A549 (cell line): Measurements from ENCODE around the gene GOLPH3. TPM values are rescaled to one million over a fixed set of nuclear protein-coding genes. Genes with fewer than 3 reads are reported as not detected.

Experiments
- ATAC-seq, 2 experiments: fragments of 200-7000 bp in 1 of 2; fragments of >200 bp in 1 of 2; cut with Nextera tagmentation in 1 of 2; cut with Tn5 transposase in 1 of 2; 3 replicates each; pipeline versions ENCODE4 v1.8.0 to v1.9.1; 2018 to 2020; ENCODE audit warnings: mild to moderate bottlenecking in 1 of 2, moderate library complexity in 1 of 2
- CTCF ChIA-PET: fragments of 300-600 bp; sonication (Branson Sonifier 250); formaldehyde crosslinking; extraction: SDS; loops from one replicate; lab custom pipeline; 2021; ENCODE audit warnings: antibody characterized with exemption, inconsistent platforms; lab: Yijun Ruan, JAX
- POLR2A ChIA-PET: fragments of 350-600 bp; formaldehyde crosslinking; extraction: SDS; loops from one replicate; lab custom pipeline; 2021; ENCODE audit warnings: antibody characterized with exemption, inconsistent platforms; lab: Yijun Ruan, JAX
- DNase-seq, 2 experiments: peaks; one replicate each; pipeline versions ENCODE4 v3.0.0 to v3.0.0-alpha.2; 2011 to 2016; ENCODE audit warnings: low read depth in 1 of 2, low spot score in 1 of 2
- FAIRE-seq: peaks from 2 replicates; lab custom pipeline; 2011; peaks lifted over from hg19 to GRCh38; lab: Jason Lieb, UNC
- H3K27ac ChIP-seq, 2 experiments: fragments of >200 bp; sonication (Bioruptor Twin); formaldehyde crosslinking; 3 replicates each; pipeline ENCODE4 v1.5.1; 2016 to 2017
- H3K4me1 ChIP-seq: fragments of >200 bp; sonication (Bioruptor Twin); formaldehyde crosslinking; 3 replicates; pipeline ENCODE4 v1.6.1; 2016
- H3K4me2 ChIP-seq: fragments of >200 bp; sonication (Bioruptor Twin); formaldehyde crosslinking; 3 replicates; pipeline ENCODE4 v1.6.1; 2016
- H3K4me3 ChIP-seq: fragments of >200 bp; sonication (Bioruptor Twin); formaldehyde crosslinking; 3 replicates; pipeline ENCODE4 v1.5.1; 2016
- H3K9me3 ChIP-seq: fragments of >200 bp; sonication (Bioruptor Twin); formaldehyde crosslinking; 3 replicates; pipeline ENCODE4 v1.6.1; 2016
- ATOH8 ChIP-seq: fragments of 250-450 bp; sonication (Bioruptor Pico); IDR thresholded peaks from 2 replicates; pipeline ENCODE4 v1.5.0; 2020; ENCODE audit warnings: low read depth, mild to moderate bottlenecking, moderate library complexity
- ELK1 ChIP-seq: fragments of 150-350 bp; IDR thresholded peaks from 2 replicates; pipeline ENCODE4 v1.6.1; 2014; ENCODE audit warnings: low read depth, mild to moderate bottlenecking, low read length
- FOSB ChIP-seq: fragments of 250-450 bp; sonication (Bioruptor Pico); IDR thresholded peaks from 2 replicates; pipeline ENCODE4 v1.5.0; 2020; ENCODE audit warnings: mild to moderate bottlenecking, moderate library complexity
- FOSL2 ChIP-seq, 2 experiments: fragments of 450-650 bp in 1 of 2; fragments of >200 bp in 1 of 2; sonication (Bioruptor Twin) in 1 of 2; formaldehyde crosslinking; IDR thresholded peaks; 2 replicates each; pipeline versions ENCODE4 v1.5.0 to v1.6.1; 2016 to 2020; ENCODE audit warnings: mild to moderate bottlenecking in 1 of 2, moderate library complexity in 1 of 2
- HEYL ChIP-seq: fragments of 250-450 bp; sonication (Bioruptor Pico); IDR thresholded peaks from 2 replicates; pipeline ENCODE4 v1.8.0; 2021; ENCODE audit warnings: mild to moderate bottlenecking, moderate library complexity
- HMGXB4 ChIP-seq: fragments of 250-450 bp; sonication (Bioruptor Pico); IDR thresholded peaks from 2 replicates; pipeline ENCODE4 v1.5.0; 2021; ENCODE audit warnings: mild to moderate bottlenecking, moderate library complexity, borderline replicate concordance
- HOXB13 ChIP-seq: fragments of 250-450 bp; sonication (Bioruptor Pico); IDR thresholded peaks from 2 replicates; pipeline ENCODE4 v1.5.0; 2020; ENCODE audit warnings: low read depth, mild to moderate bottlenecking, moderate library complexity
- JUNB ChIP-seq: fragments of >200 bp; sonication (Bioruptor Twin); formaldehyde crosslinking; IDR thresholded peaks from 2 replicates; pipeline ENCODE4 v1.6.1; 2016
- MYC ChIP-seq: IDR thresholded peaks from 2 replicates; pipeline ENCODE4 v1.6.1; 2012; ENCODE audit warnings: mild to moderate bottlenecking, inconsistent platforms, low read length, improper control_type of control experiment, borderline replicate concordance
- NR3C1 ChIP-seq: fragments of >200 bp; sonication (Bioruptor Twin); formaldehyde crosslinking; IDR thresholded peaks from 3 replicates; pipeline ENCODE4 v1.6.1; 2017
- POLR2A ChIP-seq: IDR thresholded peaks from 2 replicates; pipeline ENCODE4 v1.6.1; 2012; ENCODE audit warnings: mild to moderate bottlenecking, low read length
- RARB ChIP-seq: fragments of 250-450 bp; sonication (Bioruptor Pico); IDR thresholded peaks from 2 replicates; pipeline ENCODE4 v1.8.0; 2021; ENCODE audit warnings: mild to moderate bottlenecking, moderate library complexity
- RCOR1 ChIP-seq: fragments of 150-350 bp; IDR thresholded peaks from 2 replicates; pipeline ENCODE4 v1.6.1; 2014; ENCODE audit warnings: antibody characterized with exemption, low read length, low read depth
- REST ChIP-seq: fragments of 200-600 bp; sonication (generic); IDR thresholded peaks from 2 replicates; pipeline ENCODE4 v1.6.1; 2016; ENCODE audit warnings: antibody characterized with exemption, mild to moderate bottlenecking, moderate library complexity
- SMC3 ChIP-seq: fragments of >200 bp; sonication (Bioruptor Twin); formaldehyde crosslinking; IDR thresholded peaks from 3 replicates; pipeline ENCODE4 v1.6.1; 2018; ENCODE audit warnings: inconsistent platforms
- ZSCAN20 ChIP-seq: fragments of 250-450 bp; sonication (Bioruptor Pico); IDR thresholded peaks from 2 replicates; pipeline ENCODE4 v1.8.0; 2022; ENCODE audit warnings: mild to moderate bottlenecking, moderate library complexity
- WGBS: methylation state at CpG from one replicate; pipeline ENCODE4 v1.1.6; 2017; ENCODE audit errors: missing lambda C conversion rate; 5-methylcytosine and 5-hydroxymethylcytosine counted together
- polyA plus RNA-seq, 4 experiments: library from polyadenylated mRNA; depleted of rRNA in 3 of 4; stranded (reverse); fragments of >200 nt; fragmentation: RNase III in 1 of 4; extraction: RNeasy Plus Mini Kit Qiagen cat#74134 plus additional on column Dnase treatment in 1 of 4; gene quantifications; 2 replicates in 3 of 4; 3 replicates in 1 of 4; pipeline ENCODE4 v1.2.3, GENCODE V29; 2011 to 2017

GOLPH3 gene
- polyA plus RNA-seq, 2 of the 4 experiments (the other 2 are of a cell fraction) = 57.8 to 78.7 TPM

- TF ChIP-seq ELK1 = no peak
These were observed 30.3 kb downstream of the GOLPH3 start (continued) for GRCh38 chr5:32143617-32144377.

- Histone ChIP-seq H3K4me3 (no peak overlapping the region), H3K27ac (no peak overlapping the region), H3K4me2 (no peak overlapping the region), H3K9me3 (no peaks in the 10 kb centered on the region), H3K4me1 (peaks cover 15% of the 10 kb centered on the region)
- WGBS = 93% methylated on average over 7 of the region's 7 CpGs
- DNase-seq = no peak
- POLR2A ChIA-PET = no interaction called here
- no peak for ATAC-seq
- CTCF ChIA-PET = no interaction called here
- FAIRE-seq = no peak
- TF ChIP-seq FOSL2 (IDR thresholded peaks at IDR 0.05) (no peak), FOSL2 (CRISPR knock-in tag; IDR thresholded peaks at IDR 0.05) (no peak), ATOH8 (CRISPR knock-in tag) (no peak), HEYL (CRISPR knock-in tag) (no peak), ZSCAN20 (CRISPR knock-in tag) (no peak), REST (no peak), POLR2A (no peak), JUNB (no peak), RCOR1 (no peak), HMGXB4 (CRISPR knock-in tag) (no peak), HOXB13 (no peak), MYC (no peak), SMC3 (no peak), NR3C1 (no peak), RARB (CRISPR knock-in tag) (no peak), FOSB (CRISPR knock-in tag) (no peak)
These were observed 35.2 kb downstream of the GOLPH3 start for GRCh38 chr5:32138839-32139493.
